Stimulated activated CD8-positive, alpha-beta memory T cell treated with anti-CD3 and anti-CD28 coated beads, Interleukin-12 subunit alpha, Interleukin-12 subunit beta, amount 100 ng/mL, for 24 hours (primary cell): ENCODE results near the gene TLE5.
A peak's percentile ranks its signal among the peaks of the same experiment; 100 is the strongest.
"Not testable (repeated sequence)": the region's sequence is repeated elsewhere in the genome, so short reads cannot be mapped to it uniquely, and the experiment has no call there.

Source experiments
- DNase-seq: peaks from one replicate; pipeline ENCODE4 v3.0.0-alpha.2; 2020; ENCODE audit errors: extremely low read depth

TLE5 gene

GRCh38 chr19:3045191-3045590 is 17.1 kb downstream of the TLE5 start:
- DNase-seq: no peak

GRCh38 chr19:3042621-3043267 is 19.6 kb downstream of the TLE5 start:
- DNase-seq: no peak

- DNase-seq: no peak
Measured at GRCh38 chr19:3041761-3042620, 20.3 kb downstream of the TLE5 start.

DNA sequence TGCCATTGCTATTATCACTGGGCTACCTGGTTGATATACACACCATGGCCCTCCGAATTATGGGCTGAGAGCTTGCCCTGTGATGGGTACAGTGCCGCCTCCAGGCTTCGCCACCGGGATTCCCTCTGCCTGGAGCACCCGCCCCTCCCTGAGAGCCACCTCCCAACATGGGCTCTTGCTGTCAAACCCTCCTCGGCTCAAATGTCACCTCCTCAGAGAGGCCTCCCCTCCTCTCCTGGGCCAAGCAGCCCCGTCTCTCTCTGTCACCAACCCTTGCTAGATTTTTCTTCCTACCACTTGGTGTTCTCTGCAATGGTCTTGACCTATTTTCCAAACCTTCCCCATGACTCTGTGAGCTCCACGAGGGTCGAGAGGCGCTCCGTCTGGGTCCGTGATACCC is 21.0 kb downstream of the TLE5 start:
- DNase-seq: no peak

DNA sequence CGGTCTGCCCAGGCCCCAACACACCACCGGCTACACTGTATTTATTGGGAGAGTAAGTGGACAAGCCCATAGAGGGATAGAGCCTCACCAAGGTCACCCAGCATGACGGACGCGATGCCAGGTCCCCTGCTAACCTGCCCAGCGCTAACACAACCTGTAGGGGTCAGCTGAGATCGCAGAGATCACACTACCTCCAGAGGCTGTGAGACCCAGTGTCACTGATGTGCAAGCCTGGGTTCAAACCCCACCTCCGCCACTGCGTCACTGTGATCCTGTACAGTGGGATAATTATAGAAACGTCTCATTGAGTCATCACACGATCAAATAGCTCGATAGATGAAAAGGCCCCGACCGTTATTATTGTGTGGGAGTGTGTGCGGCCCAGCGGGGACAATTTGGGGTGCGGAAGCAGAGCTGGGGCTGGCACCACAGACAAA is 22.6 kb downstream of the TLE5 start:
- no peak for DNase-seq

- no peak for DNase-seq
Measured at GRCh38 chr19:3039125-3039524, 23.2 kb downstream of the TLE5 start.

- DNase-seq: no peak
Measured at GRCh38 chr19:3038214-3038613, 24.1 kb downstream of the TLE5 start.

GRCh38 chr19:3036977-3037544 is 25.2 kb downstream of the TLE5 start:
- DNase-seq: not testable (repeated sequence)

DNA sequence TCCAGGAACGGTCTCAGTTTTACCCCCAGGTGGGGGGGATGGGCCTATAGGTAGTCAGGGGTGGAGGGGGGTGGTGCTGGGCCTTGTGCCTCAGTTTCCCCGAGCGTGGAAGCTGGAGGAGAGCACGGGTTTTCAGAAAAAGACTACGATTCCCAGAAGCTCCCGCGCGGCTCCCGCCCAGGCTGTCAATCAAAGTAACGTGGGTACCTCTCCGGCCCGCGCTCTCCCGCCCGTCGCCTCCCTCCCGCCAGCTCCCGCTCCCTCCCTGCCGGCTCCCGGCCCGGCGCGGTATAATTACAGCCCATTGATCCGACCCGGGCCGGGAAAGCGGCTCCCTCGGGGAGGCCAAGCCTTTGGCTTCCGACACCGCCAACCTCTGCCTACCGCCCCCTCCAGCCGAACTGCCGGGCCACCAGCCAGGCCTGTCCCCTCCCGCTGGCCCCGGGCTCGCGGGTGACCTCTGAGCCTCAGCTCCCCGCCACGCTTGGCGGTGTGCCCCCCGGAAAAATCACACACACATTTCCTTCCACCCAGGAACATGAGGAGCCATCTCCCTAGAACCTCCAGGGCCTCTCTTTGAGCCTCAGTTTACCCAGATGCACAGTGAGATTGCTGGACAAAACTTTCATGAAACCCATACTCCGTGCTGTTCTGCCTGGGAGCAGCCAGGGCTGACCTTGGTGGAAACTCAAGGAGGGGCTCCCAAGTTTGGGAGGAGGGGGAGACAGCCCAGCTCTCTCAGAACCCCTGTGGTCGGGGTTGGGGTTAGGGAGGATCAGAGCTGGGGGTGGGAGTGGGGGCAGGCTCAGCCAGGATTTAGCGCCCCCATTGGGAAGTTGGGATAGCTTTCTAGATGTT is 25.9 kb downstream of the TLE5 start:
- peak; percentile 57 for DNase-seq

GRCh38 chr19:3035542-3036118 is 26.7 kb downstream of the TLE5 start:
- DNase-seq: peak; percentile 91

DNA sequence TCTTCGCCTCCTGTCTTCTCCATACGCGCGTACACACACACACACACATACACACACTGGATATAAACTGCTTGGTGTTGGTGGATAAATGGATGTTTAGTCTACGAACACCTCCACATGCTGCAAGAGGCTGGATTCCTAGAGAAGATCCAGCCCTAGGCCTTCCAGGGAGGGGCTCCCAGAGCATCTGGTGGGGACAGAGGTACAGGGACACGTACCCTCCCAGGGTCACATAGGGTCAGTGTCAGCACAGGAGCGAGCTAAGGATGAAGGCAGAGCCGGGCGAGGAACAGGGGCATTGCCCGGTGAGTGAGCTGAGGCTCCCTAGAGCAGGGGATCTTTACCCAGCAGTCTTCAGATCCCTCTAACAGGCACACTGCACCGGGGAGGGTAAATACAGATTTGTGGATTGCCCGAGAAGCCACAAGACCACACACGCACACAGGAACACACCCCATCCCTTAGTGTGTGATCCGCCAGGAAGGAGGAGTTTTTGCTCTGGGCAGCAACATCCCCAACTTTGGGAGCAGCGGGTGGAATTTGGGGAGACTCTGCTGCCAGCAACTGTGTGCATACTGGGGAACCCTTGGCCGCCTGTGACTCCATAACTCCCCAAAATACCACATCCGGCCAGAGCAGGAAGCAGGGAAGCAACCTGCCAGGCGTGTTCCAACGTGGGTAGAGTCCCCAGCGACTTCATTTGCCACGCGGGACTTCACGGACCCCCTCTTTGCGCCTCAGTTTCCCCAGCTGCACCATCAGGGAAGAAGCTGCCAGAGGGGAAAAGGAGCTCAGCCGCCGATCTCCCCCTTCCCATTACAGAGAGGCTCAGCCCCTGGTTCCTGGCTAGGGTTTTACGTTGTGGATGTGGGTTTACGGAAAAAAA is 27.4 kb downstream of the TLE5 start:
- DNase-seq: no peak

GRCh38 chr19:3034406-3034655 is 28.0 kb downstream of the TLE5 start:
- no peak for DNase-seq

DNA sequence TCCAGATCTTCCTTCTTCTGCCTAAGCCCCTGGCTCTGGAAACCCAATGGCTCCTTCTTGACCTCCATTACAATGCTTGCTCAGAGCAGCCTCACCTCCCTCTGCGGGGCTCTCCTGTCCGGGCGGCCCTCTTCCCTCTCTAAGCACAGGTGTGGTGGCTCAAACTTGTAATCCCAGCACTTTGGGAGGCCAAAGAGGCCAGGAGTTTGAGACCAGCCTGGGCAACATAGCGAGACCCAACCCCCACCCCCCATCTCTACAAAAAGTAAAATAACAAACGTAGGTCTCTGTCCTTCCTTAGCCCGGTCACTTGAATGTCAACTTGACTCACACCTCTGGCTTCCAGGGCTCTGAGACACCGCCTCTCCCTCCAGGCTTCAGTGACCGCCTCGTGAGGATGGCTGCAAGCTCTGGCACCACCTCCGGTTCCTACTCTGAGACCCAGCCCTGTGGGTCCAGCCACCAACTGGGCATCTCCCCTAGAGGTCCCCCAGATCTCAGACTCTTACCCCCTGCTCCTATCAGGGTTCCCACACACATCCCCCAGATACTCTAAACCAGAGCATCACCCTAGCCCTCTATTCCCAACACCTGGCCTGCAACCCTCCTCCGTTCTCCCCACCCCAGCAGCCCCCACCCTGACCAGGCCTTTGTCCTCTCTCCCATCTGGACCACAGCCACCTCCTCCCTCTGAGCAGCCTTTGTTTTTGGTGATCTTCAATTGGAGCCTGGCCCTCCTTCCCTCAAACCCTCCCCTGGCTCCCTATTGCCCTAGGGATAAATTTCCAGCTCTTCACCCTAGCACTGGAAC is 28.5 kb downstream of the TLE5 start:
- DNase-seq: no peak

DNA sequence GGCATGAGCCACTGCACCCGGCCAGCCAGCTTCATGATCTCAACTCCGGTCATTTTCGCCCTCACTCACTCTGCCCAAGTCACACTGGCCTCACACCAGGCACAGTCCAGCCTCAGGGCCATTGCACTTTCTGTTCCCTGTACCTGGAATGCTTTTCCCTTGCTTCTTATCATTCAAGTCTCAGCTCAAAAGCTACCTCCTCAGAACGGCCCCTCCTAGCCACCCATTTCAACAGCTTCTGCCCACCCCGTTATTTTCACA is 30.8 kb downstream of the TLE5 start:
- no peak for DNase-seq

GRCh38 chr19:3029065-3029923 is 33.0 kb downstream of the TLE5 start, which contains the start of gene TLE2:
TSS of gene TLE2 (minus strand) at chr19:3029280. CDS start at chr19:3028904, 376 bp downstream.
- no peak for DNase-seq

DNA sequence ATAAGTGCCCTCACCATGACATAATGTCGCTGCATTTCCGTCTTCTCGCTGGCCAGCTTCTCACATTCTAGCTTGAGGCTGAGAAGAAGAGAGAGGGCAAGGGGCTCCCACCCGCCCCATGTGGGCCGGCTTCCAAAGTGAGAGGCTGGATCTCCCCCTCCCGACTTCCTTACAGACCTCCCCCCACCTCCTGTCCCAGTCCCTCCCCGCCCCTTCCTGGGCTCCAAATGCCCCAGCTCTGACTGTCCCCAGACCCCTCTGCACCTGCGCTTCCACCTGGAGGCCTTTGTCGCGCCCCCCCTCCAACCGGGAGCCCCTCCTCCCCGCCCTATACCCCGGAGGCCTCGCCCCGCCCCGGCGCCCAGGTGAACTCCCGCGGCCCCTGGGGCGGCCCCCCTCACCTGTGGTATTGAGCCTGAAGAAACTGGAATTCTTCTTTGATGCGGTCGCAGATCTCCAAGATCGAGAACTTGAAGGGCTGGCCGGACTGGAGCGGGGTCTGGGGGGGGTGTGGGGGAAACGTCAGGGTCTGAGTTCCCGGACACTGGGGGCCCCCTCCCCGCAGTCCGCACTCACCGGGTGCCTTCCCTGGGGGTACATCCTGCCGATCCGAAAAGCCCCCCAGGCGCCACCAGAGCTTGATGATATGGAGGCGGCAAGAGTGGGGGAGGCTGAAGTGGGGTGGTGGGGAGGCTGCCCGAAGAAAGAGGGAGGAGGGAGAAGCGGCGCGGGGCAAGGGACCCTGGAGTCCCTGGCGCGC is 33.8 kb downstream of the TLE5 start:
- DNase-seq: no peak

- no peak for DNase-seq
Measured at GRCh38 chr19:3027981-3028304, 34.4 kb downstream of the TLE5 start.

GRCh38 chr19:3027292-3027691 is 35.0 kb downstream of the TLE5 start:
- no peak for DNase-seq

- no peak for DNase-seq
Measured at GRCh38 chr19:3026768-3027167, 35.5 kb downstream of the TLE5 start.
